GM12878 (cell line): ENCODE data around the gene AKAP9. TPM values are rescaled to one million over a fixed set of nuclear protein-coding genes. Genes with fewer than 3 reads are reported as not detected.

Experiments
- CHD1 ChIP-seq: IDR thresholded peaks from 2 replicates; pipeline ENCODE4 v1.6.1; 2012; ENCODE audit warnings: low read depth, low read length, improper control_type of control experiment
- EZH2 ChIP-seq: IDR thresholded peaks from 2 replicates; pipeline ENCODE4 v1.6.1; 2012; ENCODE audit warnings: low read depth, mild to moderate bottlenecking, control low read depth, inconsistent platforms, low read length, borderline replicate concordance; ENCODE audit not compliant: control insufficient read depth
- IKZF1 ChIP-seq: fragments of 450-650 bp; conservative IDR thresholded peaks from 2 replicates; pipeline ENCODE4 v1.6.1; 2017; ENCODE audit warnings: antibody characterized with exemption, mild to moderate bottlenecking
- polyA plus RNA-seq, 11 experiments: library from polyadenylated mRNA; depleted of rRNA in 4 of 11; unstranded in 6 of 11; stranded (reverse) in 5 of 11; fragments of >200 nt; fragmentation: Nextera tagmentation in 4 of 11; fragmentation: Illumina TruSeq in 1 of 11; extraction: Ambion mirVana in 4 of 11; extraction: Trizol in 1 of 11; gene quantifications; 1 replicate in 1 of 11; 2 replicates in 10 of 11; pipeline versions ENCODE4 v1.2.1 to v1.2.3, GENCODE V29; 2011 to 2016; ENCODE audit warnings: inconsistent platforms in 2 of 11, missing spikeins in 2 of 11, low read depth in 1 of 11
- total RNA-seq, 4 experiments: library from RNA; depleted of rRNA in 3 of 4; stranded (reverse); fragments of >200 nt in 3 of 4; fragmentation: Illumina TruSeq in 1 of 4; extraction: Trizol in 1 of 4; gene quantifications; 2 replicates each; pipeline versions ENCODE4 v1.2.1 to v1.2.3, GENCODE V29; 2013 to 2021
- TF ChIP-seq, protein P1 (sequence below): fragments of 150-350 bp; IDR thresholded peaks from 2 replicates; pipeline ENCODE4 v1.6.1; 2014; ENCODE audit warnings: mild to moderate bottlenecking, low read depth, low read length
- TF ChIP-seq, protein P2 (sequence below): IDR thresholded peaks from 2 replicates; pipeline ENCODE4 v1.6.1; 2011; ENCODE audit warnings: mild to moderate bottlenecking, low read depth, low read length, moderate library complexity; ENCODE audit not compliant: insufficient replicate concordance
- TF ChIP-seq, protein P3 (sequence below): fragments of 450-650 bp; conservative IDR thresholded peaks from 2 replicates; pipeline ENCODE4 v1.6.1; 2017; ENCODE audit warnings: mild to moderate bottlenecking, moderate library complexity

The AKAP9 gene
- total and polyA plus RNA-seq, 10 of the 15 experiments (the other 5 are each of a cell fraction or from before 2014, with no cell fraction given), result 21.1 to 62.8 (median 31.6) TPM

DNA sequence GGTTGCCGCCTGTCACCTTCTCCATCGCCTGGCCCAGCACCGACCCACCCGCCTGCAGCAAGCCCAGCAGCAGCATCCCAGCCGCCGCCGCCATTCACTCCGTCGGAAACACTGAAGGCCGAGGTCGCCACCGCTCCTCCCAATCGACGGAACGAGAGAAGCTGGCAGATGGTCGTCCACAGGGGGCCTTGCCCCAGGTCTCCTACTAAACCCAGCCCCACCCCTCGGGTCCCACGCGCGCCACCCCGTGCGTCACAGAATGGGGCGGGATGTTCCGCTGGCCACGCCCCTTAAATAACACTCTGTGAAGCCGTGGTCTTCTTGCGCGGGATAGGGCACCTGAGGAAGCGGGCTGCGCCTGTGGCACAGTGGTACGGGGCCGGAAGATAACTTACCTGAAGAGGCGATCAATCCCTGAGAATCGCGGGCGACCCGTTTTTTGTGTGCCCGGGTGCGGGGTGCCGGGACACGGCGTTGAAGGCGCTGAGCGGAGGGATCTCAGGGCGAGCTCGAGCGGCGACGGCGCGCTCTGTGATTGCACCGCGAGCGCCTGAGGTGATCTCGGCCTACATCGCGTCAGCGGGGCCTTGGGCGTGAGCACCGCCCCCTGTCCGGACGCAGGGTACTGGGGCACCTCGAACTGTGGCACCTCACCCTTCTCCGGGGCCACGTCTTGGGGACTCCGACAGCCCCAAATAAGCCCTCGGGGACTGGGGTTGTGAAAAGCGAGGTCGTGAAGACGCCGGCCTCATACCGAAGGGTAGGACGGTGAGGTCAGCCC is 193.8 kb downstream of the AKAP9 start, which contains the start of gene CYP51A1 (continued):
- TF ChIP-seq, protein P1, sequence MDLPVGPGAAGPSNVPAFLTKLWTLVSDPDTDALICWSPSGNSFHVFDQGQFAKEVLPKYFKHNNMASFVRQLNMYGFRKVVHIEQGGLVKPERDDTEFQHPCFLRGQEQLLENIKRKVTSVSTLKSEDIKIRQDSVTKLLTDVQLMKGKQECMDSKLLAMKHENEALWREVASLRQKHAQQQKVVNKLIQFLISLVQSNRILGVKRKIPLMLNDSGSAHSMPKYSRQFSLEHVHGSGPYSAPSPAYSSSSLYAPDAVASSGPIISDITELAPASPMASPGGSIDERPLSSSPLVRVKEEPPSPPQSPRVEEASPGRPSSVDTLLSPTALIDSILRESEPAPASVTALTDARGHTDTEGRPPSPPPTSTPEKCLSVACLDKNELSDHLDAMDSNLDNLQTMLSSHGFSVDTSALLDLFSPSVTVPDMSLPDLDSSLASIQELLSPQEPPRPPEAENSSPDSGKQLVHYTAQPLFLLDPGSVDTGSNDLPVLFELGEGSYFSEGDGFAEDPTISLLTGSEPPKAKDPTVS, result no peak
- TF ChIP-seq EZH2 (no peak), CHD1 (peak; percentile 92; the same call in 1 of the 2 replicates), IKZF1 (peak; percentile 79)
- TF ChIP-seq, protein P2, sequence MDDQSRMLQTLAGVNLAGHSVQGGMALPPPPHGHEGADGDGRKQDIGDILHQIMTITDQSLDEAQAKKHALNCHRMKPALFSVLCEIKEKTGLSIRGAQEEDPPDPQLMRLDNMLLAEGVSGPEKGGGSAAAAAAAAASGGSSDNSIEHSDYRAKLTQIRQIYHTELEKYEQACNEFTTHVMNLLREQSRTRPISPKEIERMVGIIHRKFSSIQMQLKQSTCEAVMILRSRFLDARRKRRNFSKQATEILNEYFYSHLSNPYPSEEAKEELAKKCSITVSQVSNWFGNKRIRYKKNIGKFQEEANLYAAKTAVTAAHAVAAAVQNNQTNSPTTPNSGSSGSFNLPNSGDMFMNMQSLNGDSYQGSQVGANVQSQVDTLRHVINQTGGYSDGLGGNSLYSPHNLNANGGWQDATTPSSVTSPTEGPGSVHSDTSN, result peak; percentile 52
- TF ChIP-seq, protein P3, sequence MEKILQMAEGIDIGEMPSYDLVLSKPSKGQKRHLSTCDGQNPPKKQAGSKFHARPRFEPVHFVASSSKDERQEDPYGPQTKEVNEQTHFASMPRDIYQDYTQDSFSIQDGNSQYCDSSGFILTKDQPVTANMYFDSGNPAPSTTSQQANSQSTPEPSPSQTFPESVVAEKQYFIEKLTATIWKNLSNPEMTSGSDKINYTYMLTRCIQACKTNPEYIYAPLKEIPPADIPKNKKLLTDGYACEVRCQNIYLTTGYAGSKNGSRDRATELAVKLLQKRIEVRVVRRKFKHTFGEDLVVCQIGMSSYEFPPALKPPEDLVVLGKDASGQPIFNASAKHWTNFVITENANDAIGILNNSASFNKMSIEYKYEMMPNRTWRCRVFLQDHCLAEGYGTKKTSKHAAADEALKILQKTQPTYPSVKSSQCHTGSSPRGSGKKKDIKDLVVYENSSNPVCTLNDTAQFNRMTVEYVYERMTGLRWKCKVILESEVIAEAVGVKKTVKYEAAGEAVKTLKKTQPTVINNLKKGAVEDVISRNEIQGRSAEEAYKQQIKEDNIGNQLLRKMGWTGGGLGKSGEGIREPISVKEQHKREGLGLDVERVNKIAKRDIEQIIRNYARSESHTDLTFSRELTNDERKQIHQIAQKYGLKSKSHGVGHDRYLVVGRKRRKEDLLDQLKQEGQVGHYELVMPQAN, result peak; percentile 71
